Neural cell (in vitro differentiated cells): ENCODE data around the gene BCL7B. TPM values are rescaled to one million over a fixed set of nuclear protein-coding genes. Genes with fewer than 3 reads are reported as not detected.

Experiments
- H2AFZ ChIP-seq: fragments of 200-600, 300-800 bp; sonication (generic), shearing (Covaris generic); 2 replicates; pipeline ENCODE4 v1.6.0; 2014; ENCODE audit warnings: low read depth, mild to moderate bottlenecking, antibody characterized with exemption, low read length, moderate library complexity
- H3F3A ChIP-seq: fragments of 200-600 bp; shearing (Covaris generic); 2 replicates; pipeline ENCODE4 v1.6.1; 2016; ENCODE audit warnings: mild to moderate bottlenecking, moderate library complexity, mixed read lengths, antibody characterized with exemption, low read length; ENCODE audit not compliant: insufficient read depth, poor library complexity, severe bottlenecking
- H3K27ac ChIP-seq: fragments of 200-600, 300-800 bp; sonication (generic), shearing (Covaris generic); 2 replicates; pipeline ENCODE4 v1.5.1; 2014; ENCODE audit warnings: mild to moderate bottlenecking, low read length, moderate library complexity
- H3K27me3 ChIP-seq: fragments of 300-800, 200-600 bp; sonication (generic), shearing (Covaris generic); 2 replicates; pipeline ENCODE4 v1.6.0; 2014; ENCODE audit warnings: mild to moderate bottlenecking, low read depth, low read length, moderate library complexity; ENCODE audit not compliant: insufficient read depth
- H3K36me3 ChIP-seq: fragments of 300-800, 200-600 bp; sonication (generic), shearing (Covaris generic); 2 replicates; pipeline ENCODE4 v1.5.1; 2014; ENCODE audit warnings: mild to moderate bottlenecking, antibody characterized with exemption, low read length, moderate library complexity; ENCODE audit not compliant: insufficient read depth
- H3K4me2 ChIP-seq: fragments of 300-800, 200-600 bp; sonication (generic), shearing (Covaris generic); 2 replicates; pipeline ENCODE4 v1.6.0; 2014; ENCODE audit warnings: mild to moderate bottlenecking, low read length
- H3K4me3 ChIP-seq: fragments of 300-800, 200-600 bp; sonication (generic), shearing (Covaris generic); 2 replicates; pipeline ENCODE4 v1.5.1; 2014; ENCODE audit warnings: mild to moderate bottlenecking, low read length, moderate library complexity
- H3K79me2 ChIP-seq: fragments of 200-600 bp; shearing (Covaris generic); replicated peaks from 2 replicates; pipeline ENCODE4 v1.6.0; 2014; ENCODE audit warnings: mild to moderate bottlenecking, low read length, moderate library complexity; ENCODE audit not compliant: insufficient read depth
- H3K9ac ChIP-seq: fragments of 300-800, 200-600 bp; sonication (generic), shearing (Covaris generic); 2 replicates; pipeline ENCODE4 v1.6.1; 2016; ENCODE audit warnings: mild to moderate bottlenecking, low read length, mixed read lengths
- H3K9me2 ChIP-seq: fragments of 200-600 bp; shearing (Covaris generic); 2 replicates; pipeline ENCODE4 v1.6.1; 2016; ENCODE audit warnings: mild to moderate bottlenecking, low read length, mixed read lengths; ENCODE audit not compliant: insufficient read depth
- H3K9me3 ChIP-seq: fragments of 200-600, 300-800 bp; sonication (generic), shearing (Covaris generic); 2 replicates; pipeline ENCODE4 v1.6.1; 2016; ENCODE audit warnings: mild to moderate bottlenecking, mixed run types, low read length, moderate library complexity, mixed read lengths
- H4K20me1 ChIP-seq: fragments of 200-600 bp; shearing (Covaris generic); 2 replicates; pipeline ENCODE4 v1.6.1; 2016; ENCODE audit warnings: mild to moderate bottlenecking, mixed run types; ENCODE audit not compliant: insufficient read depth
- EP300 ChIP-seq: fragments of 450-650 bp; conservative IDR thresholded peaks from 2 replicates; pipeline ENCODE4 v1.6.1; 2014; ENCODE audit warnings: antibody characterized with exemption, mild to moderate bottlenecking, moderate library complexity; ENCODE audit not compliant: poor library complexity, severe bottlenecking
- EZH2 ChIP-seq: fragments of 200-600, 300-800 bp; shearing (Covaris generic), sonication (generic); IDR thresholded peaks from 2 replicates; pipeline ENCODE4 v1.6.1; 2014; ENCODE audit warnings: antibody characterized with exemption, low read length, borderline replicate concordance, mild to moderate bottlenecking; ENCODE audit not compliant: insufficient read depth, poor library complexity, severe bottlenecking
- MXI1 ChIP-seq: fragments of 450-650 bp; conservative IDR thresholded peaks from 2 replicates; pipeline ENCODE4 v1.6.1; 2014; ENCODE audit warnings: antibody characterized with exemption, mild to moderate bottlenecking; ENCODE audit not compliant: poor library complexity, severe bottlenecking
- POLR2AphosphoS5 ChIP-seq: IDR thresholded peaks from 2 replicates; pipeline ENCODE4 v1.6.1; 2012
- RAD21 ChIP-seq: fragments of 450-650 bp; conservative IDR thresholded peaks from 2 replicates; pipeline ENCODE4 v1.6.1; 2014; ENCODE audit warnings: antibody characterized with exemption, mild to moderate bottlenecking, moderate library complexity
- SMC3 ChIP-seq: fragments of 450-650 bp; conservative IDR thresholded peaks from 2 replicates; pipeline ENCODE4 v1.6.1; 2014; ENCODE audit warnings: antibody characterized with exemption, mild to moderate bottlenecking, moderate library complexity; ENCODE audit not compliant: poor library complexity
- TAF1 ChIP-seq: IDR thresholded peaks from 2 replicates; pipeline ENCODE4 v1.6.1; 2012; ENCODE audit warnings: low read depth
- polyA plus RNA-seq: library from polyadenylated mRNA; depleted of rRNA; stranded (reverse); fragments of >200 nt; gene quantifications from 2 replicates; pipeline ENCODE4 v1.2.3, GENCODE V29; 2014
- TF ChIP-seq, protein P1 (sequence below): IDR thresholded peaks from 2 replicates; pipeline ENCODE4 v1.6.1; 2012; ENCODE audit warnings: borderline replicate concordance
- TF ChIP-seq, protein P2 (sequence below): fragments of 450-650 bp; IDR thresholded peaks from 2 replicates; pipeline ENCODE4 v1.5.1; 2014; ENCODE audit warnings: antibody characterized with exemption, mild to moderate bottlenecking, moderate library complexity; ENCODE audit not compliant: poor library complexity, severe bottlenecking

The BCL7B gene
- polyA plus RNA-seq, 1 donor from 2014 or later: 23.6 TPM

DNA sequence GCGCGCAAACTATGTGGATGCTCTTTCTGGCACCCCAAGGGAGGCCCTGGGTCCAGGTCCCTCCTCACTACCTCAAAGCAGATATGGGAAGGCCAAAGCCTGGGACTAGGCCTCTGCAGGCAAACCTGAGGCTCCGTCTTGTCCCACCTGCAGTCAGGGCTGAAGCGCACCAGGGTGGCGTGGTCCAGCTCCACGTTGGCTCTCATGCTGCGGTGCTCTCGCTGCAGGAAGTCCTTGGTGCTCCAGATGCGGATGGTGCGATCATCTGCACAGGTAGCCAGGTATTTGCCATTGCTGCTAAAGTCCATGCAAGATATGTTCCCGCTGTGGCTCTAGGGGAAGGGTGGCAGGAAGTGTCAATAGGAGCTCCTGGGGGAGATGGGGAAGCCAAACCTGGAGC lies 16.3 kb upstream of the BCL7B start:
- H2AFZ ChIP-seq: no peak overlapping the region
- peaks cover 12% of the 10 kb centered on the region for H3K79me2 ChIP-seq
- no peaks in the 10 kb centered on the region for H3F3A ChIP-seq
- no peaks in the 10 kb centered on the region for H3K9me2 ChIP-seq
- H3K4me3 ChIP-seq: no peak overlapping the region
- TF ChIP-seq TAF1 (no peak), POLR2AphosphoS5 (no peak), MXI1 (no peak), SMC3 (no peak), EP300 (no peak), RAD21 (no peak), EZH2 (no peak)
- TF ChIP-seq, protein P1, sequence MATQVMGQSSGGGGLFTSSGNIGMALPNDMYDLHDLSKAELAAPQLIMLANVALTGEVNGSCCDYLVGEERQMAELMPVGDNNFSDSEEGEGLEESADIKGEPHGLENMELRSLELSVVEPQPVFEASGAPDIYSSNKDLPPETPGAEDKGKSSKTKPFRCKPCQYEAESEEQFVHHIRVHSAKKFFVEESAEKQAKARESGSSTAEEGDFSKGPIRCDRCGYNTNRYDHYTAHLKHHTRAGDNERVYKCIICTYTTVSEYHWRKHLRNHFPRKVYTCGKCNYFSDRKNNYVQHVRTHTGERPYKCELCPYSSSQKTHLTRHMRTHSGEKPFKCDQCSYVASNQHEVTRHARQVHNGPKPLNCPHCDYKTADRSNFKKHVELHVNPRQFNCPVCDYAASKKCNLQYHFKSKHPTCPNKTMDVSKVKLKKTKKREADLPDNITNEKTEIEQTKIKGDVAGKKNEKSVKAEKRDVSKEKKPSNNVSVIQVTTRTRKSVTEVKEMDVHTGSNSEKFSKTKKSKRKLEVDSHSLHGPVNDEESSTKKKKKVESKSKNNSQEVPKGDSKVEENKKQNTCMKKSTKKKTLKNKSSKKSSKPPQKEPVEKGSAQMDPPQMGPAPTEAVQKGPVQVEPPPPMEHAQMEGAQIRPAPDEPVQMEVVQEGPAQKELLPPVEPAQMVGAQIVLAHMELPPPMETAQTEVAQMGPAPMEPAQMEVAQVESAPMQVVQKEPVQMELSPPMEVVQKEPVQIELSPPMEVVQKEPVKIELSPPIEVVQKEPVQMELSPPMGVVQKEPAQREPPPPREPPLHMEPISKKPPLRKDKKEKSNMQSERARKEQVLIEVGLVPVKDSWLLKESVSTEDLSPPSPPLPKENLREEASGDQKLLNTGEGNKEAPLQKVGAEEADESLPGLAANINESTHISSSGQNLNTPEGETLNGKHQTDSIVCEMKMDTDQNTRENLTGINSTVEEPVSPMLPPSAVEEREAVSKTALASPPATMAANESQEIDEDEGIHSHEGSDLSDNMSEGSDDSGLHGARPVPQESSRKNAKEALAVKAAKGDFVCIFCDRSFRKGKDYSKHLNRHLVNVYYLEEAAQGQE: no peak
- TF ChIP-seq, protein P2, sequence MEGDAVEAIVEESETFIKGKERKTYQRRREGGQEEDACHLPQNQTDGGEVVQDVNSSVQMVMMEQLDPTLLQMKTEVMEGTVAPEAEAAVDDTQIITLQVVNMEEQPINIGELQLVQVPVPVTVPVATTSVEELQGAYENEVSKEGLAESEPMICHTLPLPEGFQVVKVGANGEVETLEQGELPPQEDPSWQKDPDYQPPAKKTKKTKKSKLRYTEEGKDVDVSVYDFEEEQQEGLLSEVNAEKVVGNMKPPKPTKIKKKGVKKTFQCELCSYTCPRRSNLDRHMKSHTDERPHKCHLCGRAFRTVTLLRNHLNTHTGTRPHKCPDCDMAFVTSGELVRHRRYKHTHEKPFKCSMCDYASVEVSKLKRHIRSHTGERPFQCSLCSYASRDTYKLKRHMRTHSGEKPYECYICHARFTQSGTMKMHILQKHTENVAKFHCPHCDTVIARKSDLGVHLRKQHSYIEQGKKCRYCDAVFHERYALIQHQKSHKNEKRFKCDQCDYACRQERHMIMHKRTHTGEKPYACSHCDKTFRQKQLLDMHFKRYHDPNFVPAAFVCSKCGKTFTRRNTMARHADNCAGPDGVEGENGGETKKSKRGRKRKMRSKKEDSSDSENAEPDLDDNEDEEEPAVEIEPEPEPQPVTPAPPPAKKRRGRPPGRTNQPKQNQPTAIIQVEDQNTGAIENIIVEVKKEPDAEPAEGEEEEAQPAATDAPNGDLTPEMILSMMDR: no peak
- H3K9me3 ChIP-seq: no peaks in the 10 kb centered on the region
- H4K20me1 ChIP-seq: no peaks in the 10 kb centered on the region
- H3K27ac ChIP-seq: no peak overlapping the region
- H3K27me3 ChIP-seq: no peaks in the 10 kb centered on the region
- H3K36me3 ChIP-seq: no peaks in the 10 kb centered on the region
- no peak overlapping the region for H3K4me2 ChIP-seq
- no peak overlapping the region for H3K9ac ChIP-seq

DNA sequence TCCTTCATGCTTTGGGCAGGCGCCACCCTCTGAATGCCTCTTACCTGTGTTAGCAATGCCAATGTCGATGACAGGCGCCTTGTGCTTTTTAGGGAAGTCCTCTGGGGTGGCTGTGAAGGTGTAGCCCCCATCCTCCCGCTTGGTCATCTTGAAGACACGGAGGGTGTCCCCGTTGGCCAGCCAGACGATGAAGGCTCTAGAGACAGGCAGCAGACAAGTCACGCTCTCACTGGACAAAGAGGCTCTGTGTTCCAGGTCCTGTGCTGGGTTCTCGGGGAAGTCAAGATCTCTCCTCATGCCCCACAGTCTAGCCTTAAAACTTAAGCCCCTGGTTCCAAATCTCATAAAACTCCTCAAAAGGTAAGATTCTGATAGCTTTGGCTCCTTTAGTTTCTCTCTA lies 15.8 kb upstream of the BCL7B start:
- H3K27ac ChIP-seq: no peak overlapping the region
- H3K4me3 ChIP-seq: no peak overlapping the region
- H3K4me2 ChIP-seq: no peak overlapping the region
- H4K20me1 ChIP-seq: no peaks in the 10 kb centered on the region
- H3K27me3 ChIP-seq: no peaks in the 10 kb centered on the region
- no peak for TF ChIP-seq EZH2
- TF ChIP-seq, protein P1: no peak
- TF ChIP-seq EP300: no peak
- no peak for TF ChIP-seq POLR2AphosphoS5
- no peak for TF ChIP-seq TAF1
- TF ChIP-seq MXI1: no peak
- no peak for TF ChIP-seq SMC3
- no peak for TF ChIP-seq RAD21
- TF ChIP-seq, protein P2: no peak
- H3K9me2 ChIP-seq: no peaks in the 10 kb centered on the region
- H3F3A ChIP-seq: no peaks in the 10 kb centered on the region
- H2AFZ ChIP-seq: no peak overlapping the region
- no peak overlapping the region for H3K9ac ChIP-seq
- peaks cover 12% of the 10 kb centered on the region for H3K79me2 ChIP-seq
- no peaks in the 10 kb centered on the region for H3K9me3 ChIP-seq
- no peaks in the 10 kb centered on the region for H3K36me3 ChIP-seq
